ENCODE results near the gene ITGBL1.

- TF ChIP-seq EZH2 (IDR thresholded peaks at IDR 0.05; ENCODE audit: insufficient read depth, poor library complexity, severe bottlenecking) = no peak
- TF ChIP-seq EZH2phosphoT487 (IDR thresholded peaks at IDR 0.05; ENCODE audit: insufficient read depth, low read depth) = no peak
Measured at GRCh38 chr13:101621099-101621498, 168.6 kb downstream of the ITGBL1 start.
